Activated gamma-delta T cell (primary cell): ENCODE results near the gene STOX2.

Source experiments
- DNase-seq: peaks from one replicate; lab custom pipeline; 2025; lab: John Stamatoyannopoulos, UW

STOX2 gene

DNA sequence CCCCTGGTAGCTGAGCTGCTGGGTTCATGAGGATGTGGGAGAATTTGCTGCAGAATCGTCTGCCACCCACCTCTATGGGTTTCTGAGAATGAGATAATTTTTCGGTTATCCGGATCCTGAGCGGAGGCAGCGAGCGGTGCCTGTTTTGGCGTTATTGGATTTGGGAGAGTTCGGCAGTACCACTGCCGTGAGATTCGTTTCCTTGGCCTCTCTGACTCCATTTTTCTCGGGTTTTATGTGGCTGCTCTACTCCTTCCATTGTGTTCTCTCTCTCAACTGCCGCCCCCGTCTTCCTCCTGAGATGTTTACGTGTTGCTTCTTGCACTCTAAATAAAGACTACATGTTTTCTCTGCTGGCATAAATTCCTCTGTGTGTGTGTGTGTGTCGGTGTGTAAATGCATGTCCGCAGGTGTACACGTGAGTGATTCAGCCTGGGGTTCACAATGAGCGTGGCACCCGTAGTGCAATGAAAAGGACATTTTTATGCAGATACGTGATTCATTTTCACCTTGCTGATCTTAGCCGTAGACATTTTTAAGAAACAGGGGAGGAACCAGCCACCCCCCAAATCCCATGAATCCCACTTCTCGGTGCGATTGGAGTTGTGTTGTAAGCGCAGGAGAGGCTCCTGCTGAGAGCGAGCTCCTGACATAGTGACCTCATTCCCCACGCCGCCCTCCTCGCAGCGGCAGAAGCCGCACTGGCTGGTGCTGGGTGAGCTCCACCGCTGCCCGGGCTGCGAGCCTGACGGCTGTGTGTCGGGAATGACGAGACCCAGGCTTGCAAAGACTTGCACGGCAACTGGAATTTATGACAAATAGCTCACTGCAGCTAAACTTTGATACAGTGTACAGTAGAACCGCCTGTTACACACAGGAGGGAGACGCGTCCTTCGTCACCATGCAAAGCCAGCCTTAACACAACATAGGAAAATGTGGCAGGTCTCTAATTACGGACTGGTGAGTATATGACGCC lies 82.2 kb downstream of the STOX2 start:
- DNase-seq = no peak

GRCh38 chr4:183987987-183988392 lies 82.9 kb downstream of the STOX2 start:
- DNase-seq = no peak

DNA sequence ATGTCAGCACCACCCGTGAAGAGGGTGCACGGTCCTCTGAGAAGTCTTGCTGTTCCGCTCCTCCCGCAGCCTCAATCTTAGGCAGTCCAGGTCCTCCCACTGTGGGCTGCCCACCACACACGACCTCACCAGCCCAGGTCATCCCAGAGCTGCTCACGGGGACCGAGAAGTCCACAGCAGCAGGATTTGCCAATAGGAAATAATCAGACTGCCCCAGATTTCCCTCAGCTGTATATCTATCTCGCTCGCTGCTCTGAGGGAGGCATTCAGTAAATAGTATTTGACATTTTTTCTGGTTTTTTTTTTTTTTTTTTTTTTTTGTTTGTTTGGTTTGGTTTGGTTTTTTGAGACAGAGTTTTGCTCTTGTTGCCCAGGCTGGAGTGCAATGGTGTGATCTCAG lies 83.8 kb downstream of the STOX2 start:
- no peak for DNase-seq

DNA sequence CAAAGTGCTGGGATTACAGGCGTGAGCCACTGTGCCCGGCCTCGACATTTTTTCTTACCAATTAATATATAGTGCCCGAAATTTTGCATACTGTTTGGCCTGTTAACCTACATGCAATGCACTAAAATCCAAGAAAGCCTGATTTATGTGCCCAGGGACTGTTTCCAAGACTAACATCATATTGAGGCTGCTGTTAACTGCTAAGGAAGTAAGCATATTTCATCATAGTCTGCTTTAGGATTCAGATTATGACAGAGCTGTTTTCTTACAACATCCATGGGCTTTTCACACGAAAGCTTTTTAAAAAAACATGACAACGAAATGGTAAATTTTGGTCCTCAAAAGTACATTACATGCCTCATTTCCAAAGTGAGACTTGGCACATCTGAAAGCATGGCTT lies 84.4 kb downstream of the STOX2 start:
- no peak for DNase-seq

DNA sequence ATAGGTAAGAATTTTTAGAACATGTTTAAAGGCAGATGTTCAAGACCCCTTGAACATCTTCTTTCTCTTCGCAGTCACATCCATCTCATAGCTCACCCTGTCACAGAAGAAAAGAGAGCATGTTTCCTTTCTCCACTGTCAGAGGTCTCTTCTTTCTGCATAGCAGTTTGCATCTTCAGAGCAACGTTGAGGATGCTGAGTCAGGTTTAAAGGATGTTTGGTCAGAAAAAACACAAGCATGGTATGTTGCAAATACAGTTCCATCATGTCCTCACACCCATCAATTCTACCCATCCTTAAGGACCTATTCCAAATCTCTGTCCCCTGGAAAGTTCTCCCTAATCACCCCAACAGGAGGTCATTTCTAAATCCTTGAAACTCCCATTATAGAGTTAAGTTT lies 84.8 kb downstream of the STOX2 start:
- no peak for DNase-seq

- no peak for DNase-seq
Observed at GRCh38 chr4:183993676-183994075, 88.6 kb downstream of the STOX2 start.

DNA sequence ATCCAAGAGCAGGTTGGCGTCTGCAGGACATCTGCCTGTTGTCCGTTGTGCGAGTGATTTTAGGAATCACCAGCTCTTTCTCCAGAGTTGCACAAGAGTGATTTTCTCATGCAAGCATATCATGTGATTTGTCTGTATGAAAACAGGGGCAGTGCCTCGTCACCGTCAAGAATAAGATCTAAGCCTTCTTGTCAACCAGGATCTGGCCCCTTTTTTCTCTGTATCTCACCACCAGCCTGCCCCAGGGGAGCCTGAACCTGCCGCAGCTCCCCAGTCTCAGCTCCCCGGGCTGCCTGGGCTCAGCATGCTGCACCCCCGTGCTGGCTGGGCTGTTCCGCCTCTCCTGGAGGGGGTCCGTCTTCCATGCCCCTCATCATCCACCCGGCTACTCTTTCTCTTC lies 90.5 kb downstream of the STOX2 start:
- DNase-seq = no peak

DNA sequence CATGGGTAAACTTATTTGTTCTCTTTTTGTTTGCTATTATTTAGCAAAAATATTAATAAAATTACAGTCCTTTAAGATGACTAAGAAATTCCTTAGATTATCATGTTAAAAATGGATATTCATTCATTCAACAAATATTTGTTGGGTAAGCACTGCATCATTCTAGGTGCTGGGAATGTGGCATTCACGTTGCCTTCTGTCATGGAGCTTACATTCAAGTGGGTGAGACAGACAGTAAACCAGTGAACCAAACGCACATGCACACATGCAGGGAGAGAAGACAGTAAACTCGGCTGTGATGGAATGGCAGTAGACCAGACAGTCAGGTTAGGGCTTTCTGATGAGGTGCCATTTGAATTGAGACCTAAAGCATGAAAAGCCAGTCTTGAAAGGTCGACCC lies 91.8 kb downstream of the STOX2 start:
- no peak for DNase-seq

GRCh38 chr4:183999435-183999834 lies 94.3 kb downstream of the STOX2 start:
- DNase-seq = no peak

DNA sequence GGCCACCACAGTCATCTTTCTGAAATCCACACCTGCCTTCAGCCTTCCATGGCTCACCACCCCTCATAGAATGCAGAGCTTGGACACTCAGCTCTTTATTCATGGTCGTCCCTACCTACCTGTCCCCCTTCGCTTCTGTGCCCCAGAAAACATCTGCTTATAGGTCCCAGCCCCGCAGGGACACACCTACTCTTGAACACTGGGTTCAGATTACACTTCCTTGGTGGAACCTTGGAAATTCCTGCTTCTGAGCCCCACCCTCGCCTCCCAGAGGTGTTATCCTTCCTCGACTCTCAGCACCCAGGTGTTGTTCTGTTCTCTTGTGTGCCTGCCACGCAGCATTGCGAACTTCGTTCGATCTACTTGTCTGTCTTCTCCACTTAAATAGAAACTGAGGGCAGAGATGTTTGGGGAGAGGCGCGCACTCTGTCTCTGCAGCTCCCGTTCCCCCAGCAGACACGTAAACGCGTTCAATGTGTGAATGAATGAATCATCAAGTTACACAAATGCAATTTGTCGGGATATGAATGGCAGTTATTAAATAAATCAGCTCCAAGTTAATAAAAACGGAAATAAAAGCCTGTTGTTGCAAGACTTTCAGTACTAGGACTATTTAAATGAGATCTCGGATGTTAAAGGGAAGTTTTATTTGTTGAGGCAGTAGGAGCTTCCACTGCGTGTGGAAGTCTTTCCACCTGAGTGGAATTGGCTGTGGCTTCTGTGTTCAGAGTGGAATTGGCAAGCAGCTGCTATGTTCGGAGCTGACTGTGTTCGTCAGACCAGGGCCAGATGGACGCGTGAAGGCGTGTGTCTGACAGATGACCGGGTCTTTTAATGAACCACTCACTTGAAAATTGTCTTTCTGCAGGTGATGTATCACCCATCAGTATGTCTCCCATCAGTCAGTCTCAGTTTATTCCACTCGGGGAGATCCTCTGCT lies 95.6 kb downstream of the STOX2 start:
- DNase-seq = no peak

DNA sequence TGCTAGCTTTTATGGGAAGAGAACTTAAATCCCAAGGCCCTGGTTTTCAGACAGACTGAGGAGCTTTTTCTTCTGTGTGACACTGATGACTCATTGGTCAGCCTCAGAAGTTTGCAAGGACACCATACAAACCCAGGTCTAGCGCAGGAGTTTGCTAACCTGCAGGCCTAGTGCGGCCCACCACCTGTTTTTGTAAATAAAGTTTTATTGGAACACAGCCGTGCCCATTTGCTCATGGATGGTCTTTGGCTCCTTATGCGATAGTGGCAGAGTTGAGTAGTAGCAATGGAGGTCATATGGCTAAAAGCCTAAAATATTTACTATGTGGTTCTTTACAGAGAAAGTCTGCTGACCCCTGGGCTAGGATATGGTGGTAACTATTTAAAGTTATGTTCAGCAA lies 98.3 kb downstream of the STOX2 start:
- no peak for DNase-seq

DNA sequence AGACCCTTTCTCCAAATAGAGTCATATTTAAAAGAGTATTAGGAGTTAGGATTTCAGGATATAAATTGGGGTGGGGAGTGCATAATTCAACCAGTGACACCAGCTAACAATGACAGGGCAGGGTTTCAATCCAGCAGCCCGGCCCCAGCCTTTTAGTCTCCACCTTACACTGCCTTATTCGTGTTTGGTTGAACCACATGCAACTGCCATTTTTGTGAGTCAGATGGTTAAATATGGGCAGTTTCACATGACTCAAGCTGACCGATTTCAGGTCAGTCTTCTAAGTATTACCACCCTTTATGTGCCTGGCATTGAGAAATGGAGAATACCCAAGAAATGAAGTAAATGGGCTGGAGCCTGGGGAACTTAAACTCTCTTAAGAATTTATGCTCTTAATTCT lies 102.8 kb downstream of the STOX2 start:
- DNase-seq = no peak

DNA sequence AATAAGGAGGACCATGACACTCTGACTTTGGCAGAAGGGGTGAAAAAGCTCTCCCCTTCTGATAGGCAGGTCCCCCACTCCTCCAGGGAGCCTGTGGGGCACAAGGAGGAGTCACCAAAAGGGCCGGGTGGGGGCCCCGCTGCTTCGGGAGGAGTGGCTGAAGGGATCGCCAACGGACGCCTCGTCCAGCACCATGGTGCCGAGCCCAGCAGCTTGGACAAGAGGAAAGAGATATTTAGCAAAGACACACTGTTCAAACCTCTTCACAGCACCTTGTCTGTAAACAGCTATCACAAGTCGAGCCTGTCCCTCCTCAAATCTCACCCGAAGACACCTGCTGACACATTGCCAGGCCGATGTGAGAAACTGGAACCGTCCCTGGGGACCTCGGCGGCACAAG lies 105.6 kb downstream of the STOX2 start:
- no peak for DNase-seq

GRCh38 chr4:184011826-184012380 lies 106.8 kb downstream of the STOX2 start:
- no peak for DNase-seq

DNA sequence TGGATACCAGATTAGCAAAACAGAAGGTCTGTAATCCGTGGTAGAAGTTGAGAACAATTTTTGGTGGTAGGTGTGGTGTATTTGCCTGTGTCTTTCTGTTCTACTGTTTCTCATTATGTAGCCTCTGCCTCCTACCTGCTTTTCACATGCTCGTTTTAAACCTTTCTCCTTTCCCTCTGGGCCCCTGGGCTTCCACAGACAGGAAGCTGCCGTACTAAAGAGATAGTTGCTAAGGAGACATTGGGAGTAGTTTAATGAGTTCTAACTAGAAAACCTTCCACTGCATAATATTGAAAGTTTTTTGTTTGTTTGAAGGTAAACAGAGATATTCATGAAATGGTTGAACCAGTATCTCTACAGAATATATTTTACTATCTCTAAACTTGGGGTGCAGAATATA lies 107.8 kb downstream of the STOX2 start:
- no peak for DNase-seq

- no peak for DNase-seq
Observed at GRCh38 chr4:184014301-184014700, 109.2 kb downstream of the STOX2 start.

DNA sequence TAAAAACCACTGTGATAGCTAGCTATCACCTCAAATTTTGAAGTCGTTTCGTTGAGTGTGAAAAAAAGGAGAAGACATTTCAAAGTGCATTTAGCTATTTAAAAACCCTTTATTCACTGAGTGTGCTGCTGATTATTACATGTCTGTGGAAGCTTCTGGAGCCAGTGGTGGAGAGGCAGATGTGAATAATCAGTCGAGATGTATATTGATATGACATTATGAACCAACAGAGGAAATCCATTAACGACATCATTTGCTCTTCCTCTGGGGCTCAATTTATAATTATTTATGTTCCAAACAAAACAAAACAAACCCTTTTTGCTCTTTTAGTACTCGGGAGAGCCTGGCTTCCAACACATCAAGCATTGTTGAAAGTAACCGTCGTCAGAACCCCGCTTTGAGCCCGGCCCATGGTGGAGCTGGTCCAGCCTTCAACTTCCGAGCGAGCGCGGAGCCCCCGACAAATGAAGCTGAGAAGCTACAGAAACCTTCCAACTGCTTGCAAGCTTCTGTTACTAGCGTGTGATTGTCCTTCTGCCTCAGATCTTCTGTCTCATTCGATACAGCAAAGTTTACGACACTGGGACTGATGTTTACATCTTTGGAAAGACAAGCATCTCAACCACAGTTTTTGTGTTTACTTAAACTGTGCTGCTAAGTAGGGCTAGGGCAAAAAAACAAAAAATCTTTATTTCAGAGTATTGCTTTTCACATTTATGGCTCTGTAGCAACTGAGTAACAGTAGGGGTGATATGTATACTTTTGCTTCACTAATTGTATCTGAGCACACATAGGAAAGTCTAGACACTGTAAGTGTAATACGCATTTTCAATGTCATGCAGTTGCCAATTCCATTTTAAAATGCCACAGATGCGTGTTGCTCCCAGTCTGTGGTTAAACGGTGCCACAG lies 111.9 kb downstream of the STOX2 start:
- no peak for DNase-seq

DNA sequence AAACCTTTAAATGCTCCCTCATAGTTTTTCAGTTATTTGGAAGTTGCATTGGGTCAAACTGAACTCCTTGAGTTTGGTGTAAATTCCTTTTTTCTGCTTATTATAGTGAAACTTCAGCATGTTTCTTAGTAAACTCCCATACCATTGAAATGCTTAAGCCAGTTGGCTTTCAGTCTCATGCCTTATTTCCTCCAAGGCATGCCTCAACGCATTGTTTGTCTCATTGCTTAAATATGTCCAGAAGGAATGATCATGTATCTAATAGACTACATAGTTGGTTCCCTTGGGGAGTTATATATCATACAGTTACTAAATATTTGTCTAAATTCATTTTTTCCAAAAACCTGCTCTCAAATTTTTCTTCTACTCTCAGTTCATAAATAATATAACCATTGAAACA lies 114.0 kb downstream of the STOX2 start:
- DNase-seq = no peak

DNA sequence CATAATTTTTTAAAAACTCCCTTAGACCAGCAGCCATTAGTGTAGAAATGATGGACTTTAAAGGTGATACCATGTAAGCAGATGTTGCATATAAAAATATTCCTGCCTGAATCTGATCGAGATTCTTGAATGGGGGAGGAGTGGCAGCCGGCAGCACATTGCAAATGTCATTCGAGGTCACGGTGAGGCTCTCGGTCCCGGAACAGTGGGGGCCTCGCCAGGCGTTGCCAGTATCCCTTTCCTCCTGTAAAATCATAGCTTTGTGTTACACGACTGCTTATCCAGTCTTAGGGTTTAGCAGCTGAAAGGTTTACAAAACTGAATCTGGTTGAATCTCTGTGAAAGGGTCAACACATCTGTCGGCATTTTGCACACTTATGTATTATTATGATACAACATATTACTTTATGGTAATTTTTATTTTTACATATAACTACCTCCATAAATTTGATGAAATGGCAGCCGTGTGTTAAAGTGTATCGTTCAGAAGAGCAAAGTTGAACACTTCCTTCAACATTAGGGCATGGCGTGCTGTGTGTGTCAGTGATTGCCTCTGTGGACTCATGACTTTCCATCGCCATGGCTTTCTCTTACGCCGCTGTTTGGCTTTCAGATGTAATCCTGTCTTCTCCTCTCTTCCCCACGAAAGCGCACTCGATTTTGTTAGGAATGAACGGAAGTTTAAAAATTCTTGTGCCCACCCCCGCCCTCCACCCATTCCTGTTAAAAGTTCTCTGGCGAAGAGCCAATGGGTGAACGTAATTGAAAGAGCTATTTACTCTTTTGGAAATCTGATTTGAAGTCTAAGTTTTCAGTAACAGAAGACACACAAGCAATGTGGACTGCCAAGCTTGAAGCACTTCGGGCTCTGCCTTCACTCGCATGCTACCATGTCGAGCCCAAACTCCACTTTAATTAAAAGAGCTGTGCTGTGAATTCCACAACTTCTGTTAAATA lies 114.8 kb downstream of the STOX2 start:
- no peak for DNase-seq

- DNase-seq = no peak
Observed at GRCh38 chr4:184021389-184021788, 116.3 kb downstream of the STOX2 start.
